Measurements from ENCODE around the gene MSH5.

Gene MSH5

DNA sequence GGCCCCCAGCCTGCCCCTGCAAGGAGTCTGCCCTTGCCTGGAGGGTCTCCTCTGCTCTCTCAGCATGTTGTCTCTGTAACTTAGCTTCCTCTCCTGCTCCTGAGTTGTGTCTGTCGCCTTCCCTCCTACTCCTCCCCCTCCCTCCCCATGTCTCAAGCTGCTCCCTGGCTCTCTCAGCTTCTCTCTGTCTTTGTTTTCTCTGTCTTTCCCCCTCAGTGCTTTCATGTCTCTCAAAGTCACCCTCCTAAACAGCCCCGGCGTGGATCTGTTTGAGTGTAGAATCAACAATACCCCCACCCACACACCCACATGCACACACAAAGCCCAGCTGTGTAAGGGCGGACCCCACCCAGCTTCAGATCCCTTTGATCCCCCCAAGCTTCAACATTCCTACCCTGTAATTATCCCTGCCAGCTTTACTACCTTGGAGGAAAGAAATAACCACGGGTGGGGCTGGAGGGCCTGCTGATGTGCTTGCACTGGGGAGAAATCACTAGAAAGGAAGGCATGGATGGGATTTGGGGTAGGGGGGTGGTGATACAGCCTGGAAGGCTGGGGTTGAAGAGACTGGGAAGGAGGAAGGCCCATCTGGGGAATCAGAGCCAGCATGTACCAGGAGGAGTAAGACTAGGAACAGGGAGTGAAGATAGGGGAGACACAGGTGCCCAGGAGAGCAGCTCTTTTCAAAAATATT is 25.7 kb upstream of the MSH5 start:
- DNase-seq: no peak

DNA sequence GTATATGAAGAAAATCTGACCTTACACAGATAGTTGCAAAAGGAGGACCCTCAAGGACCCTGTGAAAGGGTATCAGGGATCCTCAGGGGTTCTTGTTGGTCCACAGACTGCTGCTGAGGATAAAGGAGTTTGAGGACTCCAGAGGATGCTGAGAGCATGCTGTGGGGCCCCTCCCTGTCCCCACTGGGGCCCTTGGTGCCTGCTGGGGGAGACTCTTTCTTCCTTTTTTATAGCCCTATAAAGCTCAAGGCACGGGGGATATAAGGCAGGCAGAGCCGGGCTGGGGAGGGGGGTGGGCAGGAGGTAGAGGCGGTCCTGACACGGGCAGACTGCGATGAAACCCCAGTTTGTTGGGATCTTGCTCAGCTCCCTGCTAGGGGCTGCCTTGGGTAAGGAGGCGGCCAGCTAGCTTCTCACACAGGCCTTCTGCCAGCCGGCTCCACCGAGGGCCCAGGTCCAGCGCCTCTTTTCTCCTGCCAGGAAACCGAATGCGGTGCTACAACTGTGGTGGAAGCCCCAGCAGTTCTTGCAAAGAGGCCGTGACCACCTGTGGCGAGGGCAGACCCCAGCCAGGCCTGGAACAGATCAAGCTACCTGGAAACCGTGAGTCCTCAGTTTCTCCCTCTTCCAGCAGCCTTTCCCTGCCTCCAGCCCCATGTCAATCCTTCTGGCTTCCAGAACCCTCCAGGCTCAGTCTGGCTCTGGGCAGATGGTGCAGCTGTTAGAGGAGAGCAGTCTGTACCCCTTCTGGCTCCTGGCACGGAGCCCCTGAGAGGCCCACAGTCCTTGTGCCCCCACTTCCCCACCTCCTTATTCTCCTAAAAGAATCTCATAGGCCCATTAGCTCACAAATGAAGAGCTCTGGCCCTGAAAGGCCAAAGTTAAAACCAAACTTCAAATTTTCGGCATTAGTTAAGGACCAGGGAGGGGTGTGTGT is 24.5 kb upstream of the MSH5 start, which contains the start of gene LY6G6D:
LY6G6D (plus strand) TSS at position 327 of the 937 bp plus-strand sequence; CDS start at position 335, 8 bp downstream.
- no peak for DNase-seq

DNA sequence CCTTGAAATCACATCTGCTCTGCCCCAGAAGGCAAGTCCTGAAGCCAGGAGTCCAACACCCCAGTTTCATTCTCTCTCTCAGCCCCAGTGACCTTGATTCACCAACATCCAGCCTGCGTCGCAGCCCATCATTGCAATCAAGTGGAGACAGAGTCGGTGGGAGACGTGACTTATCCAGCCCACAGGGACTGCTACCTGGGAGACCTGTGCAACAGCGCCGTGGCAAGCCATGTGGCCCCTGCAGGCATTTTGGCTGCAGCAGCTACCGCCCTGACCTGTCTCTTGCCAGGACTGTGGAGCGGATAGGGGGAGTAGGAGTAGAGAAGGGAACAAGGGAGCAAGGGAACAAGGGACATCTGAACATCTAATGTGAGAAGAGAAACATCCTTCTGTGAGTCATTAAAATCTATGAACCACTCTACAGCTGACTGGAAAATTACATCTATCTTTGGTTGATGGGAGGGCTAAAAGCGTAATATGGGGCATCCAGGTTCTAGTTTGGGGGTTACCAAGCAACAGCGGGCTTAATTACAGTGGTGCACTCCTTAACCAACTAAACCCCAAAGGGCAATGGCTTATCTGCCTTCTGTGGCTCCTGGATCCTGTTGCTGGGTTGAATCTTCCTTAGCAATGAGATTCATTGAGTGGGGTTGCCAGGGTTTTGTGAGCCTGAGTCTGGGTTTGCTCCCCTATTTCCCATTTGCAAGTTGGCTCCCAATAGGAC is 22.1 kb upstream of the MSH5 start:
- DNase-seq: no peak

DNA sequence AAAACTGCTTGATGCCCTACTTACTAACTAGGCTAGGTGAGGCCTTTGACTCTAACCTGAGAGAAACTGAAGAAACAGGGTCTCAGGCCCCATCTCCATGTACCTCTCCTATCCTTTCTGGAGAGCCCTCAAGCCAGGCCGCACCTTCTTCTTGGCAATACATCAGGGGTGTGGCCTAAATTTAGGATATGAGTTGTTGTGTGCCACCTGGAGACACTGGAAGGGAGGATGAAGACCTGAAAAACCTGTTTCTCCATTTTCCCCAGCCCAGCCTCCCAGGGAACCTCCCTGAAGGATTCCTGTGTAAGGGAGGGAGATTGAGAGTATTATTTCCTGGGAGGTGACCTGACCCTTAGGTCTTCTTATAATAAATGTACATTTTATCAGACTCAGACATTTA is 21.5 kb upstream of the MSH5 start:
- DNase-seq: no peak

DNA sequence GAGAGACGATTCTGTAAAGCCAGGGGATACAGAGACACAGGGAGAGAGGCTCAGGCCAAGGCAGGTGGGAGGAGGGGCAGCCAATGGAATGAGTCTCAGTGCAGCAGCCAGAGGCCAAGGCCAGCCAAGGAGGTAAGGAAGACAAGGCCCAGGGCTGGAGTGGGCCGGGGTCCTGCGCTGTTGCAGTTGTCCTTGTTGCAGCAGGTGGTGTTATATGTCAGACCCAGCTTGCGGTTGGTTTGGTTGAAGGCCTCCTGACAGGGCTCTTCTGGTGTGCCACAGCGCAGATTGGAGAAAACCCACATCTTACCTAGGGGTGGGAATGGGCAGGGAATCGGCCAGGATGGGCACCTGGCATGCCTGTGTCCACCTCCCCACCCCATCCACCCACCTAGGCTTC is 20.8 kb upstream of the MSH5 start:
- no peak for DNase-seq

DNA sequence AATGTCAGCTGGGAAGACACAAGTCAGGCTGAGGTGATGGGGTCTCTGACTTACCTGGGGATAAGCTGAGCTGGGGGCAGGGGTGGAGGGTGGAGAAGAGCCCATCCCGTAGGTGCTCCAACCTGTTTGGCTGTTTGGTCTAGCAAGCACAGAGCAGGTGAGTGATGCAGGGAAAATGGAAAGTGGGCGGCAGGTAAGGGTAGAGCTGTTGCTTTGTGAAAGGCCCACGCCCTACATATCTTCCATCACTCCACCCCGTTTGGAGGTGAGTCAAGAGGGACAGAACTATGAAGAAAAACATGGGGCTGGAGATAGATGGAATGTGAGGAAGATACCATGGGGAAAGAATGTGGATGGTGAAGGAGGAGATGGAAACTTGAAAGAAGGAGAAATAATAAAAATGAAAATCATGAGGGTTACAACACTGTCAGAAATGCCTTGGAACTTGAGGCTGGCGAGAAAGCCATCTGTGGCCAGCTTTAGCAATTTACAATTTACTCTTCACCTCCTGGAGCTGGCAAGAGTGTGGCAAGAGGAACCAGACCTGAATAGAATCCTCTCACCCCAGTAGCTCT is 19.5 kb upstream of the MSH5 start:
- no peak for DNase-seq

DNA sequence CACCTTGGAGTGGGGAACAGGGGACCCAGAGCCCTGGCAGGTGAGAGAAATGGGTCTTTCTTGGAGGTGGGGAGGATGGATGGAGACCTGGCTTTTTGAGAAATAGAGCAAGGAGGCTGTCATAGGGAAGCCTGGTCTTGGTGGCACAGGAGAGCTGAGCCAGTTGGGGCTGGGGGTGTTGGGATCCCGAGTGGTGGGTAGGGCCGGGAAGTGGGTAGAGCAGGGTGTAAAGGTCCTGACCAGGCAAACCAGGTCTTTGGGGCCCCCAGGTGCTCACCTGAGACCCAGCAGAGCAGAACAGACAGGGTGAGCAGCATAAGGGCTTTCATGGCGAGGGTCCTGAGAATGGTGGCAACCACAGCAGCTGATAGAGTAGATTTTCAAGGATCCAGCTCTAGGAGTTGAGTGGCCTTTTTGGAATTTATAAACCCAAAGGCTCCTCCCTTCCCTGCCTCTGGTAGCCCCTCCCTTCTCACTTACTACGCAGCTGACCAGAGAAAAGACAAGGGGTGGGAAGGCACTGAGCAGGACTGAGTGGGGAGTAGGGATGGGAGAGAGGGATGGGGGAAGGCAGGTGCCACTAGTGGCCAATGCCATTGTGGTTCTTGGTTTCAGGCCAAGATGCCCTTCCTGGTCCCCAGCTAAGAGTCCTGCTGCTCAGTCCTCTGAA is 18.3 kb upstream of the MSH5 start, which contains the start of gene LY6G6C:
LY6G6C (minus strand) TSS at position 396 of the 670 bp plus-strand sequence; CDS start at position 329, 67 bp downstream.
- DNase-seq: no peak

DNA sequence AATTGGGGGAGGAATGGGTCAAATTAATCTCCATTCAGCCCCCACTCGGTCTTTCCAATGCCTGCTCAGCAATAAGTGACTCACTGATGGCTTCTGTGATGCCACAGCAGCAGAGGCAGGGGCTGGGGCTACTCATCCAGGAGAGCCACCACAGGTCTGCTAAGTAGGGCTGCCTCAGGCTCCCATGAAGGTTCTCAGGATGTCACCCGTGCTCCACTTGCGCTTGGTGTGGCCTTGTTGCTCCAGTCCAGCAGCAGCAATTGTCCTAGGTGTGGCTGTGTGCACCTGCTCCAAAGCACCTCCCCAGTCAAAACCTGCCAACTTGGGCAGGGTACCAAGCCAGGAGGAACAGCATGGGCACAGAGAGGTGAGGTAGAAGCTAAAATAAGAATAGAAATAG is 17.6 kb upstream of the MSH5 start:
- no peak for DNase-seq

DNA sequence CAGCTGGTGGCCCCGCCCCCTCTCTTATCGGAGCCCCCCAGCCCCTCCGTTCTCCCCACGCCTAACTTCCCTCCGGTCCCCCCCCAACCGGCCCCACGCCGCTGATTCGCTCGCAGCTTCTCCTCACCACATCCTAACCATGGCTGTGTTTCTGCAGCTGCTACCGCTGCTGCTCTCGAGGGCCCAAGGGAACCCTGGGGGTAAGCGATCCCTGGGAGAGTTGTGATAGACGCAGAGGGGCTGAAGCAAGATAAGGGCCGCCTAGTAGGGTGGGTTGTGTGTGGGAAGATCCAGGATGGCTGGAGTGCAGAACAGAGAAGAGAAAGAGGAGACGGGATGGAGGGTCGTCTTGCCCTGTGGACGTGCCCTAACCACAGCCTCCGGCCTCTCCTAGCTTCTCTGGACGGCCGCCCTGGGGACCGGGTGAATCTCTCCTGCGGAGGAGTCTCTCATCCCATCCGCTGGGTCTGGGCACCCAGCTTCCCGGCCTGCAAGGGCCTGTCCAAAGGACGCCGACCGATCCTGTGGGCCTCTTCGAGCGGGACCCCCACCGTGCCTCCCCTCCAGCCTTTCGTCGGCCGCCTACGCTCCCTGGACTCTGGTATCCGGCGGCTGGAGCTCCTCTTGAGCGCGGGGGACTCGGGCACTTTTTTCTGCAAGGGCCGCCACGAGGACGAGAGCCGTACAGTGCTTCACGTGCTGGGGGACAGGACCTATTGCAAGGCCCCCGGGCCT is 16.4 kb upstream of the MSH5 start, which contains the start of gene MPIG6B:
MPIG6B (plus strand) TSS at position 129 of the 735 bp plus-strand sequence; CDS start at position 140, 11 bp downstream.
- DNase-seq: no peak

DNA sequence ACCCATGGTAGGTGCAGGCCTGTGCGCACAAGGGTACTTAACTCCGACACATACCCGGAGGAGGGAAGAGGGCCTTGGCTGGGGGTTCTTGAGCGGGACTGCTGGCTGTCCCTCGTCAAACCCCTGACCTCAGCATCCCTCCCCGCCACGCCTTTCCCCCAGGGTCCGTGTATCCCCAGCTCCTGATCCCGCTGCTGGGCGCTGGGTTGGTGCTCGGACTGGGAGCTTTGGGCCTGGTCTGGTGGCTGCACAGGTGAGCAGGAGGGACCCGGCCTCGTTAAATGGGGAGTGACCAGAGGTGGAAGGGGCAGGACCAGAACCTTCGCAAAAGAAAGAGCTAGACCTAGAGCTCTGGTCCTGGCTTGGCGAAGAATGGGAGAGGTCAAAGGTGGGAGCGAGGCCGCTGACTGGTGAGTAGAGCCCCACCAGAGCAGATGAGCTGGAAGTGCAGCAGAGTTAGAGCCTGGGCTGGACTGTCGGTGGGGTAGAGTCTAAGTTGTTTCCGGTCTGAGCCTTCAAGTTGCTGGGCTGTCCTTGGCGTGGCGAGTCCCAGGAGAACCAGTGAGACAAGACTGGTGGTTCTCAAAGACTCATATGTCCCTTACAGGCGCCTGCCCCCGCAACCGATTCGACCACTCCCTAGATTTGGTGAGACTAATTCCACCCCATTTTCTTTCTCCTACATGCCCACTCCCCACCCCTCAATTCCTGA is 15.7 kb upstream of the MSH5 start:
- no peak for DNase-seq

DNA sequence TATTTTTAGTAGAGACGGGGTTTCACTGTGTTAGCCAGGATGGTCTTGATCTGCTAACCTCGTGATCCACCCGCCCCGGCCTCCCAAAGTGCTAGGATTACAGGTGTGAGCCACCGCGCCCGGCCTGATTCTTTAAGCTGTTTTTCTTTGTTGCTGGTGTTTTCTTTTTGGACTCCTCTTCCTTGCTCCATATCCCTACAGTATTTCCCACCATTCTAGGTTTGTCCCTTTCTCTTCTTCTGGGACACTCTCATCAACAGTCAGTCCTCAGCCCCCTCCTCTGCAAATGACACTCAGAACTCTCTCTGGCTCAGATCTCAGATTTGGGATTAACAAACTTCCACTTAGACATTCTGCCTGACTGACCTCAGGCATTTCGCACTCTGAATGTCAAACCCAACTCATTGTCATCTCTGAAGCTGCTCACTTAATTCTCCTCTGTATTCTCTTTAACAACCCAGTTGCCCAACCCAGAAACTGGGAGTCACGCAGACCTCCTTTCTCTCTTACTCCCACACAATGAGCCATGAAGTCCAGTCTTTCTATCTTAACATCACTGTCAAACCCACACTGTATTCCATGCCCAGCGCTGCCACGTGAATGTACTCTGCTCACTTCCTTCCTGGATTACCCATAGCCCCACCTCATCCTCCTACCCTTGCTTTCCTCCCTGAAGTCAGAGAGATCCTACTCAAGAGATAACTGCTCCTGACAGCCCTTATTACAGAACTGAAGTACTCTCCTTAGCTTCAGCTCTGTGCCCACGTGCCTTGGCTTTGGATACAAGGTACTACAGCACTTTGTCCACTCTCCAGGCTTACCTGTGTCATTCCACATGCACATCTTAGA is 14.1 kb upstream of the MSH5 start:
- no peak for DNase-seq

DNA sequence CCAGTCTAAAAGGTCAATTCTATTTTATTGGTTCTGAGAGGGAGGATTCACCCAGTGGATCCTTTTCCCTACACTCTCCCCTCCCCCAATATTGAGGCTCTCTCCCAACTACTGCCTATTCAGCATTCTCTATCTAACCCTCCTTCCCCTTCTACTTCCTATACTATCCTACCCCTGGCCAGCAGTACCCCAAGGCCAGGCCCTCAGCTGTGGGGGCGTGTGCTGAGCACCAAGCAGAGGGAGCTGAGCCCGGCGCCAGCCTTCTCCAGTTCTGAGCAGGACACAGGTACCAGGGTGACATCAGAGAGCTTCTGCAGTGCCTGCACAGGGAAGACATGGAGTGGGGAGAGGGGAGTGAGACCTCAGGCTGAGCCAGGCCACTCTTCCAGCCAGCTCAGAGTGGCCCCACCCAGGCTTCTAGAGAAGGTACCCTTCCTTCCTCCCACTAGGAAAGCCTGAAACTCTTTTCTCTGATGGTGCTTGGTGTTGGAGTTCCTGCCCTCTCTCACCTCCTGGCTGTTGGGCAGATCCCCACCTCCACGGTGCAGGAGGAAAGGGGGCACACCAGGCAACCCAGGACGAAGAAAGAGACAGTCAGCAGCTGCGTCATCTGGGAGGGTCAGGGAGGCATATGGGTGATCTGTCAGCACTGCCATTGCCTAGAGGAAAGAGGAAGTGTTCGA is 12.6 kb upstream of the MSH5 start:
- DNase-seq: no peak

DNA sequence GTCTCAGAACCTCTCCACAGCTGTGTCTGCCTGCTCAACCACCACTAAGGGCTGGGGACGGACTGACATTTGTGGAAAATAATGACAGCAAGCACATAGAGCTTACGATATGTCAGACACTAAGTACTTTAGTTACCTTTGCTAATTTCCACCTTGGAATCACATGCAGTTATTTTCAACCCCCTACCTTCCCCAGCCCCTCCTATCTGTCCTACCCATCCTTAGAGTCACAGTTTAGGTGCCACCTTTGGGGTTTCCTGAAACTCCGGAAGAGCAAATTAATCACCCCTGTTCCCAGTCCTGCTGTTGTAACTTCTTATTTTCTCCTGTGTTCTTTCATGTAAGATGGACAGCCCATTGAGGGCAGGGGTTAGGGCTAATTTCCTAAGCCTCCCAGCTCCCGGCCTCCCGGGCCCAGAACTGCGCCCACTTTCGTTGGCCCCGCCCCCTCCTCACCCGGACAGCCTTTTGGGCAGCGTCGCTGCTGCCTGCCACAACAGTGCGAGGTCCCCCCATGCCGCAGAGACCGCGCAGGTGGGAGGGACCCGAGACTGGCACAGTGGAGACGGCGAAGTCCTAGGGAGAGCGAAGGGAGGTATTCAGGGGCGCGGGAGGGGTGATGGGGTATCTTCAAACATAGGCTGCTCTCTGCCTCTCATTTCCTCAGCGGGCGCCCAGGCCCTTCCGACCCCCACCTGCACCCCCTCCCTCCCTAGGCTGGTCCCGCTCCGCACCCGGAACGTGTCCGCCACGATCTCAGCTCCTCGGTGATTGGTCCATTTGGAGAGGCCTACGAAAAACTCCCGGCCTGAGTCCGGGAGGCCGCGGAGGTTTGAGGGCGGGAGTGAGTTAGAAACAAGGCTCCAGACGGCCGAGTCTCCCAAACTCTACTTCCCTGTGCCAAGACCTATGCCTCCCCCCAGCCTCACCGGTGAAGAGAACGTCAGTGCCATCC is 11.8 kb upstream of the MSH5 start:
- DNase-seq: no peak

DNA sequence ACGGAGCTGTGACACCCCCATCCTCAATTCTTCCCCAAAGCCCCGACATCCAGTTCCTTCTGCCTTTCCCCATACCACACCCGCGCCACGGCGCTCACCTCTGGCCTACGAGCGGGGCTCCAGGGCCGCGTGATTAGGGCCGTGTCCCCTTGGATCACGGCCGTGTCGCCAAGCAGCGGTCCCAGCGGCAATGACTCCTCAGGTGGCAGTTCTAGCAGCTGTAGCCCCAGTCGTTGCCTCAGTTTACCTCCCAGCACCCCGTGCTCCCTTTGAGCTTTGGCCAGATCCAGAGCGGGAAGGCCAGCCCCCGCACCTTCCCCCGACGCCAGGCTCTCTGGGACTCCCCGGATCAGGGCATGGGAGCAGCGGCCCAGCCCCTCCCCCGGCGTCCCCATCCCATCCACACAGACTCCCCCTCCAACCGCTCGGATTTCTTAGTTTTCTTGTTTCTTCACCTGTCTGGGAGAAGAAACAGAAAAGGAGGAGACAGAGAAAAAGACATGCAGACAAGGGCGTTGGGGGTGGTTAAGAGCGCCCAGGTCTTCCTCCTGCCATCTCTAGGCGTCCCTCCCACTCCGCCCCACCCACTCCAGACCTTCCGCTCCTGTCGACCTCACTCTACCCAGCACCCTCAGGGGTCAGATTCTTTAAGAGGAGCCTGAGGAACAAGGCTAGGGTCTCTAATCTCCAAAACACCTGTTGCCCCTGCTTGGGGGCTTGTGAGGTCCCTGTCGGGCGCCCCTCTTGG is 10.9 kb upstream of the MSH5 start, which contains the start of gene DDAH2:
DDAH2 (minus strand) TSS at position 533 of the 748 bp plus-strand sequence; CDS start at position 395, 138 bp downstream.
- no peak for DNase-seq

DNA sequence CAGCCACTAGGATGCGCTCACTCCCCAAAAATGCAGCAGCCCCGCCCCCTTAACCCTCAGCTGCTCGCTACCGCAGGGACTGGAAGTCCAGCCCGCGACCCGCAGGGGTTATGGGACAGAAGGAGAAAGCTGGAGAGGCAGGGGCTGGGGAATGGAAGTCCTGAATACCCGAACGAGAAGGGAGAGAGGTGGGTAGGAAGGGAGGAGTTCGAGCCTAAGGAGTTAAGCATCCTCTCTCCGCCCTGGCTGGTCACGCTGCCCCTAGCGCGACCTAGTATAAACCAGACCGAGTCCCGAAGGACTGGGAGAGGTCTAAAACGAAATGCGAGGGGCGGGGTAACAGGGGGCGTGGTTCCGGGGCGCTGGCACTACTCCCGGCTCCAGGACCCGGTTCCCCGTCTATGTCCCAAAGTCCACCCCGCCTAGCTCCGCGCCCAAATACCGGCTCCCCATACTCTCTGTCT is 10.3 kb upstream of the MSH5 start:
- peak; percentile 86 for DNase-seq

DNA sequence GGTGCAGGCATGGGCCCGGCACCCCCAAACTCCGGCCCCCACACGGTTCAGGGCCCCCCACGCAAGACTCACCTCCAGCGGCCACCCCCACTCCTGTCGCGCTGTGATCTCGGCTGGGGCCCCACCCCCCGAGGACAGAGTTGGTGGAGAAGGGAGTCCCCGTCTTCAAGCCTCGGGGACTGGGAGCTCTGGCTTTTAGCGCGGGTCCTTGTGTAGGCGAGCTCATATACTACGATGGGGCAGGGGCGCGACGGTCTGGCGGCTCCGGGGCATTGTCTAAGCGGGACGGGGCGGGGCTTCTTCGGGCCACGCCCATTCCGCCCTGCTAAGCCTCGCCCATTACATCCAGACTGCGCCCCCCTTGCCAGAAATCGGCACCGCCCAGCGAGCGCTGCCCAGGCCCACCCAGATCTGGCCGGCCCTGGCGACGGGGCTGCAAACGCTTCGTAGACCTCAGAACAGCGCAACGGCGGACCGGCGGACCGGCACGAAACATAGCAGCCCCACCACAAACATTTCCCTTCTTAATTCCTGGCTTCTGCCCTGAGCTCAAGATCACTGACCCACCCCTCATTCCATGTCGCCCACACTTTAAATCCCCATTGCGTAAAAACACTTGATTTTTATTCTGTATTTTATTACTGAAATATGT is 9.7 kb upstream of the MSH5 start:
- peak; percentile 78 for DNase-seq

Measured in midbrain (tissue), 1 donor.